HTR-8/SVneo (cell line): ENCODE results near the gene FAM131C.
A peak's percentile ranks its signal among the peaks of the same experiment; 100 is the strongest.
"Not testable (repeated sequence)": the region's sequence is repeated elsewhere in the genome, so short reads cannot be mapped to it uniquely, and the experiment has no call there.

Source experiments
- DNase-seq: peaks from one replicate; pipeline ENCODE4 v3.0.0; 2011; ENCODE audit warnings: low spot score, mixed read lengths; ENCODE audit not compliant: insufficient read length
- FAIRE-seq: peaks from 2 replicates; lab custom pipeline; 2011; peaks lifted over from hg19 to GRCh38; lab: Jason Lieb, UNC

Gene FAM131C

DNA sequence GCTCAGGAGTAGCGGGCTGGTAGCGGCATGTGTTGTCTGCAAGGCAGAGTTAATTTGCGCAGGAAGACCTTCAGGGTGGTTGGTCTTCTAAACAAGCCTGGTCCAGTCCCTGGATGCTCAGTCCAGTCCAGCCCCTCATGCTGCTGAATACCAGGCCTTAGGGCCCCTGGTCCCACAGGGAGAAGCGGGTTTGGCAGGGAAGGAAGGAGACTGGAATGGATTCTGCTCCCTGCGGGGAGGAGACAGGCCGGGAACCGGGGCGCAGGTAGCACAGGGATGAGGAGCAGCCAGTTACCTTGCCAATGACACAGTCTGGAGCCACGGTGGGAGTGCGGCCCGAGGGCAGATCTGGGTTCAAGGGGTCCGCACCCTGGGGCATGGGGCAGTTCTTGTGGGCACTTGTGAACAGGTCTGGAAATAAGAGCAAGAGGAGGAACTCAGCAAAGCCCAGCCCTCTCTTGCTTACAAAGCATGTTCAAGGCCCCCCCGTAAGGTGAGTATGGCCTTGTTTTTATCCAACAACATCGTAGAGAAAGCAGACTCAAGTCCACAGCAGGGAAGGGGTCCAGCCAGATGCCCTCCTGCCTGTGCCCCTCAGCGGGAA lies 10.1 kb downstream of the FAM131C start:
- FAIRE-seq (no peak), DNase-seq (no peak)

DNA sequence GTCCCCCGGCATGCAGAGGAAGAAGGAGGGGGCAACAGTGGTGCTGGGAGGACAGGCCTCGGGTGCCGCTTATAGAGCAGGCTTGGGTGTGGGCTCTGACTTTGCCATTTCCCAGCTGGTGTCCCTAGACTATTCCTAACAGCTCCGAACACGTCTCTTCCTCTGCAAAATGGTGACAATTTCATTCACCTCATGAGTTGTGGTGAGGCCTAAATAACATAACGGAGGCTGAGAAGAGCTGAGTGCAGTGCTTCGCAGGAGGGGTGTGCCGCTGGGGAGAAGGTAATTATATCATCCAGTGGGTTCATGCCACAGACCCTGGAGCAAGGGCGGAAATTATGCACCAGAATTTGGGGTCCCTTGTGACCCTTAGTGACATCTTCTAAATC lies 10.8 kb downstream of the FAM131C start:
- DNase-seq, FAIRE-seq: not testable (repeated sequence)

DNA sequence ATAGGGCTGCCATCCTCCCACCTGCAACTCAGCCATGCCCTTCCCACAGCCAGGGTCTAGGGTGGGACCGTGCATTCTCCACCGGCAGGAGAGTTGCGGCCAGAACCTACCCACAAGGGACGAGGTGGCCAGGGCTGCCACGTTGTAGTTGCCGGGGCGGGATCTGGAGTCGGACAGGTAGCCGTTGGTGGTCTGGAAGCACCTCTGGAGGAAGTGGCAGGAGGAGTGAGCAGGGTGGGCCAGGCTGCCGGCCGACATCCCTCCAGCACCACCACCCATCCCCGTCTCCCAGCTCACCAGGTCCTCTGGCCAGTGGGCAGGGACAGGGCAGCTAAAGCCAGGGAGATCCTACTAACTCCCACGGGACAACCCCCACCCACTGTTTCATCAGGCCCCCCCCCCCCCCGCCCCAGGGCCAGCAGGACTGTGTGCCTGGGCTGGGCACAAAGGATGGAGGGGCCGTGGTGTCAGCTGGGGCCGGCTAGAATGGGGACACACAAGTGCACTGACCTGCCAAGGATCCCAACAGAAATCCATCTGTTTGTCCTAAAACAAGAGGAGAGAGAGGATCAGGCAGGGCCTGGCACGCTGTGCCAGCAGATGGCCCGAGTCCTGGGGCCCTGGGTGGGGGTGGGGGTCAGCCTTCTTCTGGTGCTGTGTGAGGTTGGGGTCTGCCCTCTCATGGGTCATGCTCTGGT lies 11.3 kb downstream of the FAM131C start:
- FAIRE-seq, DNase-seq: not testable (repeated sequence)

- DNase-seq: no peak
- FAIRE-seq: no peak
Observed at GRCh38 chr1:16061266-16061665, 12.2 kb downstream of the FAM131C start.

DNA sequence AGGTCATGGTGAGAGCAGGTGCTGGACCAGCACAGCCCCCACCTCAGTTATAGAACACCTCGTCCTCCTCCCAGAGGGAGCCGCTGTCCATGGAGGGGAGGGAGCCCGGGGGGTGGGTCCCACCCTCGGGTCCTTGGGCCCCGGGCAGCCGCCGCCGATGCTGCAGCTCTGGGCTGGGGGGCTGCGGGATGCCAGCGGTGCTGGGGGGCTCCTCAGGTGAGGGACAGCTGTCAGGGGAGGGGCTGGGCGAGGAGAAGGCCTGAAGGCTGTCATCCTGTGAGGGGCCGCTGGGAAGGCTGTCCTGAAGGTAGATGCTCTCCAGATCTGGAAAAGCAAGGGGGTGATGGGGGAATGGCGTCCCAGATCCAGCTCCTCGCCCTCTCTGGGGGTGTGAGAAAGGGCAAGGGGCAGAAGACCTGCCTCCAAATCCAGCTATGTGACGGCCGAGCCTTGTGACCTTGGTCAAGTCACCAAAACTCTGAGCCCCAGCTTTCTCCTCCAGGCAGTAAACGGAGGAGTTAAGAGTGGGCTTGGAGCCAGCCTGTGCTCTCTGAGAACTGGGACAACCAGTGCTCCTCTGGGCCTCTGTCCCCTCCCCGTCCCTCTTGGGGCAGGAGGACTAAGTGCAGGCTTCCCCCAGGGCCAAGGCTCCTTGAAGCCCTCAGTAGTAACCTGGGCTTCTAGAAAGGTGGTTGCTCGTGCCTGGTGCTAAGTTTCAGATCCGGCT lies 14.9 kb downstream of the FAM131C start:
- not testable (repeated sequence) for DNase-seq, FAIRE-seq

DNA sequence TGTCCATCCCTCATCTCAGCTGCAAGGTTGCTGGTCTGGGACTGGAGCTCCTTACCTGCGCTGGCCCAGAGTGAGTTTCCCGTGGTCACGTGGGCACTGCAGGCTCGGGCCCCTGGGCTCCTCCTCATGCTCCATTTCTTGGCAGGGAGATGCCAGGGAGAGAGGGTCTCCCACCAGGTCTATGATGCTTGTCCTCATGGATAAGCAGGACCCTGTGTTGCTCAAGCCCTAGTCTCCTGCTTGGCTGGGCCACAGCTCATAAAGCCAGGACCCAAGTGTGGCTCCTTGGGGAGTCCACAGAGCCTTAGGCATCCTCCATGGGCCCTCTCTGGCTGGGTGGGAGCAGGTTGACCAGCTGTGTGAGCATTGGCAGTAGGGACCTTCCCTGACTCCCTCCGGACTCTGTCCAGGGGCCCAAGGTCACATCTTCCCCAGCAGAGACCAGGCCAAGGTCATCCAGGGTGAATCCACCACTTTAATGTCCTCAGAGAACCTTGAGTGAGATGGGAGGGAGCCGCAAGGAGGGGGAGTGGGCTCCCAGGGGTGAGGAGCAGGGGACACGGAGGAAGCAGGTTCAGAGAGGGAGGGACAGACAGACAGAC lies 16.0 kb downstream of the FAM131C start:
- FAIRE-seq, DNase-seq: not testable (repeated sequence)

DNA sequence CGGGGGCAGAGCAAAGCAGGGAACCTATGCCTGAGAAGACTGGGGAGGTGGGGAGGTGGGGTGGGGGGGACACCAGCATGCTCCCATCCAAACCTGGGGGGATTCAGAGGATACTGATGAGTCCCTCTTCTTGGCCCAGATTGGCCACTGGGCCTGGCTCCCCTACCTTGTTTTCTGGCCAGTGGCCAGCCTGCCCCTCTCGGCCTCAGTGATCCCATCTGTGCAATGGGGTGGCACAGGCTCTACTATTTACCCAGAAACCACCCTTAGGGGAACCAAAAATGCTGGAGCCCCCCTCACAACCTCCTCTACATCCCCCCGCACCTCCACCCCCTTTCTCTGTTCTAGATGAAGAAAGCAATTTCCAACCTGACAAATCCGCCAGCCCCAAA lies 16.9 kb downstream of the FAM131C start:
- DNase-seq, FAIRE-seq: not testable (repeated sequence)

DNA sequence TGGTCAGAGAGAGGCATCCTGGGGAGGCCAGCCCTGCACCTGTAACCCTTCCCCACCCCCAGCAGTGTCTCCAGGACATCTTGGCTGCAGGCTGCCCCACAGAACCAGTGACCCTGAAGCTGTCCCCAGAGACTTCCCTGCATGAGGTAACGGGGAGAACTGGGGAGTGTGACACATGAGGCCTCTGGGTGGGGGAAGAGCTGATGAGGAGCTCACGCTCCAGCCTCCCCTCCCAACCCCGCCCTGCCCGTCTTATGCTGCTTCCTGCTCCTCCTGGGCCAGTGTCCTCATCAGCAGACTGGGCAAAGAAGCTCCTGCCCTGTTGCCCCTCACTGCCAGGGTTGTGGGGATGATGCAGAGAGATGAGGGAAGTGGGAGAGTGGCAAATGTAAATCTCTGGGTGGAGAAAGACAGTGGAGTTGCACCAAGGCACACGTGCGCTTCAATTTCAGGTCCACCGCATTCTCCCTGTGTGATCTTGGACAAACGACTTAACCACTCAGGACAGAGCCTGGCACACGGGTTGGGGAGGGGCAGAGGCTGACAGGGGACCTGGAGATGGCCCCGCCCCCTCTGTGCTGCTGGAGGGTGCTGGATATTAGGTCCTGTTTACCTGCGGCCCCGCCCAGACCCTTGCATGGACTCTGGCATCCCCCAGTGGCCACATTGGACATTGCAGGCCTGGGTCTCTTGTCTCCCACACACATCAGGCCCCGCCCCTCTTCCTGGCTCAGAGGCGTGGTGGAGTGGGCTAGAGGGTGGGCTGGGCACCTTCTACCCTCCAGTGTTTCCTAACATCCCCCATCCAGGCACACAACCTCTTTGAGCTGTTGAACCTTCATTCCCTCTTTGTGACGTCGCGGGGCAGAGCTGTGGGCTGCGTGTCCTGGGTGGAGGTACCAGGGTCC lies 17.6 kb downstream of the FAM131C start:
- DNase-seq (peak; percentile 79), FAIRE-seq (peak; percentile 20)

DNA sequence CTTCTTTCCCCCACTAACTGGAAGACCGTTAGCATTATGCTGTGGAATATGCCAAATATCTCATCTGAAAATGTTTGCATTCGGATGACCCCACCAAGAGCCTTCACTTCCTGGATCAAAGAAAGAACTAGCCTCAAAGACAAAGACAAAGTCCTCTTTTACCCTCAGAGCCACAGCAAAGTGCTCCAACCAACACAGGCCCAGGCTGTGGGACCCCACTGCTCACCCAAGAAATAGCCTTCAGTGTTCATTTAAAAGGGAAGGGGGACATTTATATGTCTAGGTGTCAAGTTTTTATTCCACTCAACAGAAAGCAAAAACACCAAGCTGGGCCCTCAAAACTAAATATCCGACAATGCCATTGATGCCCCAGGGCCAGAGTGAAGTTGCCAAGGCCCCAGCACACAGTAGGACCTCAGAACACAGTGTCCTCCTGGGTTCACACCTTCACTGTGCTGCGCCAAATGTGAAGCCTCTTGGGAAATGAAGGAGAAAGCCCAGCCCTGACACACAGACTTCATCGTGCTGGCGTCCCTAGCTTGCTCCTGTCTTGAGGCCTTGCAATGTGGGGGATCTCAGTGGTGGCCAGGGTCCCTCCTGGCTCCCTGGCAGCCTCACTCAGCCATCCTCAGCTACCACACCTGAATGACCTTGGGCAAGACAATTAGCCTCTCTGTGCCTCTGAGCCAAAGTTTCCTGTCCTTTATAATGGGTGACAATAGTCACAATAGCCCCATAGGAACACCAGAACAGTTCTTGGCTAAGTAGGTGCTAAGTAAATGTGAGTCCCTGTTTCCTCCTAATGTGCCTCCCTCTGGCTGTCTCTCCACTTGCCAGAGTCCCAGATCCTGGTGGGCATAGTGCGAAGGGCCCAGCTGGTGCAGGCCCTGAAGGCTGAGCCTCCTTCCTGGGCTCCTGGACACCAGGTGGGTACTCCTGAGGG lies 18.6 kb downstream of the FAM131C start:
- FAIRE-seq (no peak), DNase-seq (no peak)

DNA sequence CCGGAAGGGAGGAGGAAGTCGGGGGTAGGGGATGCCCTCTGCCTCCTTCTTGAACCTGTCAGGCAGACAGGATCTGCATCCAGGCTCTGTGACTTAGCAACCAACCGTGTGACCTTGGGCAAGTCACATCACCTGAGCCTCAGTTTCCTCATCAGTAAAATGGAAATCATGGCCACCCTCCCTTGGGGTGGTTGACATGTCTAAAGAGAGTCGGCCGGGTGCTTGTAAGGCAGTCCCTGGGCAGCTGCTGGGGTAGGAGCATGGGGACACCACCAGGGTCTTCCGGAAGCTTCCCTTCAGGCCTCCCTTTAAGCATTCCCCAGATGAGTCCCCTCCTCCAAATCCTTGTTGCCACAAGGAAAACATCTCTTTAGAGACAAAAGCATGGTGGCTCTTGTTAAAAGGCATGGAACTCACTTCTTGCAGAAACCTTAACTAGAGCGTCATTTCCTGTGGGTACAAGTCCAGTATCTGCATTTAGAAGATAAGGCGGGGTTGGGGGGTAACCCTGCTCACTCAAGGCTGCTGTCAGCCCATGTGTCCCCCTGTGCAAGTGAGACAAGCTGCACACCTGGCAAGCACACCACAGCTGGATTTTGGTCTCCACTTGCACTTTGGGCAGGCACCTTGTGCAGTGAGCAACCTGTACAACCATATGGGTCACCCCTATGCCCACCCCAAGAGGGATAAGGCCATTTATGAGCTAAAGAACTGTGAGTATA lies 19.5 kb downstream of the FAM131C start:
- DNase-seq (no peak), FAIRE-seq (no peak)

DNA sequence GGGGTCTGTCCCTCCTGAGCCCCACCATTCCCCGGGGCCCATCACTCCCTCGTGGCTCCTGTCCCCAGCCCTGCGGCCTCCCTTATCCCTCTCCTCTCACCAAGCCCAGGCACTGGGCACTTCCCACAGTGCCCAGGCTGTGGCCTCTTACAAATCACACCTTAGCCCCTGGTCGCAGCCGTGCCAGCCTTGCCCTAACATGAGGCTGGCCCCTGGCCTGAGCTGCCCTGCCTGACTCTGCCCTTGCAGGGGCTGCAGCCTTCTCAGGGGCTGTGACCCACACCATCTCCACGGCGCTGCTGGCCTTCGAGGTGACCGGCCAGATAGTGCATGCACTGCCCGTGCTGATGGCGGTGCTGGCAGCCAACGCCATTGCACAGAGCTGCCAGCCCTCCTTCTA lies 21.5 kb downstream of the FAM131C start:
- not testable (repeated sequence) for FAIRE-seq, DNase-seq

DNA sequence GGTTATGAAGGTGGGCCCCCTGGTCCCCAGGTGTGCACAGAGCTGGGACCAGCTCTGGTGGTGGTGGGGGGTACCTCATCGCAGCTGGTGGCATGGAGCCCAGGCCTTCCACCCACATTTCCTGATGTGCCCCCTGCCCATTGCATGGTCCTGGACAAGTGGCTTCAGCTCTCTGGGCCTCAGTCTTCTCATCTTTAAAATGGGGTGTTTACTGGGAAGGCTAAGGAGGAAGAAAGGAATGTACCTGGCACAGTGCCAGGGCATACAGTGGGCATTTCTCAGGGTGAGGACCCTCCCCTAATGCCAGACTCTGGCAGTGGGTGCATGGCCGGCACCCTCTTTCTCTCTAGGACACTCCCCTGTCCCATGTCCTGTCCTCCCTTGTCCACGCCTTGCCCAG lies 22.4 kb downstream of the FAM131C start:
- DNase-seq (no peak), FAIRE-seq (no peak)

GRCh38 chr1:16050328-16050727 lies 23.1 kb downstream of the FAM131C start:
- FAIRE-seq (no peak), DNase-seq (no peak)

- DNase-seq (no peak), FAIRE-seq (no peak)
Observed at GRCh38 chr1:16048573-16049189, 24.8 kb downstream of the FAM131C start.

GRCh38 chr1:16047791-16048475 lies 25.5 kb downstream of the FAM131C start:
- DNase-seq: no peak
- FAIRE-seq: no peak

GRCh38 chr1:16046842-16047241 lies 26.6 kb downstream of the FAM131C start:
- DNase-seq: no peak
- no peak for FAIRE-seq

GRCh38 chr1:16043950-16044349 lies 29.5 kb downstream of the FAM131C start:
- FAIRE-seq: no peak
- no peak for DNase-seq
